HL-60/S4 (cell line): ENCODE results near the gene FAM43B.

ENCODE experiments used
- in situ Hi-C: fragments of 300-500 bp; cut with MboI; formaldehyde crosslinking; loops from 2 replicates; pipeline ENCODE4 v1.14.3; 2022; ENCODE audit warnings: low sequenced_read_pairs

The FAM43B gene

GRCh38 chr1:20551945-20552727, at the start of gene FAM43B:
FAM43B (plus strand) TSS chr1:20552573; CDS start chr1:20552974, 401 bp downstream.
- in situ Hi-C loops = no loop called here

GRCh38 chr1:20505488-20505887, 46.9 kb upstream of the FAM43B start:
- in situ Hi-C loops = loop anchor here (25.0 kb wide), 1 partner anchor 682 kb away; the partner anchor contains the start of gene EIF4G3

GRCh38 chr1:20507248-20507563, 45.2 kb upstream of the FAM43B start:
- in situ Hi-C loops = loop anchor here (25.0 kb wide), 1 partner anchor 680 kb away; the partner anchor contains the start of gene EIF4G3

- in situ Hi-C loops = loop anchor here (25.0 kb wide), 1 partner anchor 680 kb away; the partner anchor contains the start of gene EIF4G3
These were observed 44.6 kb upstream of the FAM43B start, which contains the start of gene MUL1 for GRCh38 chr1:20507564-20508410. MUL1 (minus strand) TSS chr1:20508151; CDS start chr1:20508024, 127 bp downstream.

- in situ Hi-C loops = loop anchor here (25.0 kb wide), 1 partner anchor 679 kb away; the partner anchor contains the start of gene EIF4G3
These were observed 44.0 kb upstream of the FAM43B start for GRCh38 chr1:20508411-20508771.

- in situ Hi-C loops = loop anchor here (25.0 kb wide), 1 partner anchor 676 kb away; the partner anchor contains the start of gene EIF4G3
These were observed 40.6 kb upstream of the FAM43B start for GRCh38 chr1:20511518-20512428.

- in situ Hi-C loops = loop anchor here (5.0 to 25.0 kb wide), 2 partner anchors 118 to 668 kb away; partner anchors contain the start of gene EIF4G3
These were observed 32.6 kb upstream of the FAM43B start for GRCh38 chr1:20519609-20520262.

- in situ Hi-C loops = loop anchor here (5.0 to 25.0 kb wide), 2 partner anchors 115 to 665 kb away; partner anchors contain the start of gene EIF4G3
These were observed 30.2 kb upstream of the FAM43B start for GRCh38 chr1:20521960-20522861.

- in situ Hi-C loops = no loop called here
These were observed 26.1 kb upstream of the FAM43B start for GRCh38 chr1:20526267-20526666.

GRCh38 chr1:20528221-20528620, 24.2 kb upstream of the FAM43B start:
- in situ Hi-C loops = no loop called here

- in situ Hi-C loops = no loop called here
These were observed 22.1 kb upstream of the FAM43B start for GRCh38 chr1:20530306-20530705.

GRCh38 chr1:20530901-20531300, 21.5 kb upstream of the FAM43B start:
- in situ Hi-C loops = no loop called here

- in situ Hi-C loops = no loop called here
These were observed 18.7 kb upstream of the FAM43B start for GRCh38 chr1:20533635-20534034.

GRCh38 chr1:20534659-20535417, 17.5 kb upstream of the FAM43B start:
- in situ Hi-C loops = no loop called here

GRCh38 chr1:20538227-20538626, 14.1 kb upstream of the FAM43B start:
- in situ Hi-C loops = no loop called here

- in situ Hi-C loops = no loop called here
These were observed 13.4 kb upstream of the FAM43B start for GRCh38 chr1:20538760-20539551.

GRCh38 chr1:20540281-20540680, 12.1 kb upstream of the FAM43B start:
- in situ Hi-C loops = no loop called here
